Peyer's patch (tissue), 4 donors: Measurements from ENCODE around the gene FOXL2NB. TPM values are rescaled to one million over a fixed set of nuclear protein-coding genes. Genes with fewer than 3 reads are reported as not detected.

Experiments
- DNase-seq, 3 donors: peaks; one replicate each; pipeline ENCODE4 v3.0.0-alpha.2; 2017 to 2019
- H3K27ac ChIP-seq, 4 donors: fragments of 200-600 bp; sonication (generic); one replicate each; pipeline ENCODE4 v1.5.1; 2016 to 2019
- H3K27me3 ChIP-seq, 2 donors: fragments of 200-600 bp; sonication (generic); one replicate each; pipeline ENCODE4 v1.5.1; 2019
- H3K36me3 ChIP-seq, 3 donors: fragments of 200-600 bp; sonication (generic); one replicate each; pipeline ENCODE4 v1.5.1; 2016 to 2019
- H3K4me1 ChIP-seq, 4 donors: fragments of 200-600 bp; sonication (generic); one replicate each; pipeline ENCODE4 v1.5.1; 2016 to 2019
- H3K4me3 ChIP-seq, 4 donors: fragments of 200-600 bp; sonication (generic); 1 replicate in 3 of 4; 2 replicates in 1 of 4; pipeline ENCODE4 v1.5.1; 2016 to 2019; ENCODE audit warnings: mild to moderate bottlenecking in 1 of 4
- H3K9me3 ChIP-seq, 4 donors: fragments of 200-600 bp; sonication (generic); one replicate each; pipeline ENCODE4 v1.5.1; 2016 to 2019; ENCODE audit warnings: mild to moderate bottlenecking in 1 of 4
- CTCF ChIP-seq, 6 experiments: fragments of 450-650 bp in 4 of 6; fragments of 200-600 bp in 2 of 6; sonication (generic) in 1 of 6; IDR thresholded peaks; one replicate each; pipeline ENCODE4 v1.5.1; 2017 to 2019; ENCODE audit warnings: antibody characterized with exemption in 6 of 6, mild to moderate bottlenecking in 3 of 6, moderate library complexity in 1 of 6
- POLR2A ChIP-seq, 2 donors: fragments of 450-650 bp; IDR thresholded peaks; one replicate each; pipeline ENCODE4 v1.5.1; 2017; ENCODE audit warnings: antibody characterized with exemption in 2 of 2, mild to moderate bottlenecking in 2 of 2, moderate library complexity in 2 of 2
- total RNA-seq, 4 donors: library from RNA; depleted of rRNA; stranded (reverse); fragments of >200 nt; gene quantifications; one replicate each; pipeline ENCODE4 v1.1.0, GENCODE V29; 2016

The FOXL2NB gene
- total RNA-seq, 4 donors from 2014 or later: not detected

DNA sequence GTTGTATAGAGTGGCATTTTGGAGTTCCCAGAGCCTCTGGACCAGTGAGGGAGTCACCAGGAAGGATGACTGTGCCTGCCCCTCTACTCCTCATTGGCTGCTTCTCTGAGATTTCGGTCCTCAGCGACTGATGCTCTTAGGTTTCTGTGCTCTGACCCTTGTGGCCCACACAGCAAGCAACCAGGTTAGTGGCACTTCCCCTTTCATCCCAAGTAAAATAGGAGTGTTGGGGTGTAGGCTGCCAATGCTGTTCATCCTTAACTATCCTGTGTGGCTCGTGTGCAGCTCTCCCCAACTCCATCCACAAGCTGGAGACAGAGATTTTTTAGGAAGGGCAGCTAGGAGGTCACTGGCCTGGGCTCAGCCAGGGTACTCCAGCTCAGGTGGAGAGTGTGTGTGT, 37.8 kb downstream of the FOXL2NB start:
- no peaks in the 10 kb centered on the region for H3K36me3 ChIP-seq
- H3K4me1 ChIP-seq: no peaks in the 10 kb centered on the region
- H3K27ac ChIP-seq: no peak overlapping the region
- H3K27me3 ChIP-seq: no peaks in the 10 kb centered on the region
- TF ChIP-seq CTCF (IDR thresholded peaks at IDR 0.05): no peak
- TF ChIP-seq POLR2A (IDR thresholded peaks at IDR 0.05): no peak
- DNase-seq: no peak
- H3K4me3 ChIP-seq: no peak overlapping the region
- H3K9me3 ChIP-seq: no peaks in the 10 kb centered on the region

DNA sequence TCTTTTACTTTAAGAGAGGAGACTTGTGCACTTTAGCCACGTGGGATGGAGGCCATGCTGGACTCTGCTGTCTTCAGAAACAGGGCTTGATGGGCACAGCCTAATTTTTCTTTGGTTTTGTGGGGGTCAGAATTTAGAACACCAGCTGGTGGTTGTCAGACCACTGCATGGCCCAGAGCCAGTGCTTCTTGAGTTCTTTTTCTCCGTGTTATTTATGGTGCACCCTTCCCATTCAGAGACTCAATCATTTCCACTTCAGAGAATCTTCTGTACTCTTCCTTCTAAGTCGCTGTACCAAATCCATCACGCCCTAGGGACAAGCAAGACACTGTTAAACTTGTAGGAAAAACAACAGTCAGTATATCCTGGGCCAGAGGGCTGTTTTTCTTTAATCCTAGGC, 38.9 kb downstream of the FOXL2NB start:
- no peak for DNase-seq
- Histone ChIP-seq H3K4me1 (no peaks in the 10 kb centered on the region), H3K27ac (no peak overlapping the region), H3K9me3 (no peaks in the 10 kb centered on the region), H3K4me3 (no peak overlapping the region), H3K36me3 (no peaks in the 10 kb centered on the region), H3K27me3 (no peaks in the 10 kb centered on the region)
- TF ChIP-seq CTCF (IDR thresholded peaks at IDR 0.05) (no peak), POLR2A (IDR thresholded peaks at IDR 0.05) (no peak)

- no peak for TF ChIP-seq POLR2A (IDR thresholded peaks at IDR 0.05)
- H3K4me1 ChIP-seq: no peaks in the 10 kb centered on the region
- H3K4me3 ChIP-seq: no peak overlapping the region
- no peak for DNase-seq
- no peak overlapping the region for H3K27ac ChIP-seq
- H3K36me3 ChIP-seq: no peaks in the 10 kb centered on the region
- H3K27me3 ChIP-seq: no peaks in the 10 kb centered on the region
- H3K9me3 ChIP-seq: no peaks in the 10 kb centered on the region
Observed at GRCh38 chr3:138987181-138987580, 40.2 kb downstream of the FOXL2NB start.

GRCh38 chr3:138995706-138996105, 48.7 kb downstream of the FOXL2NB start:
- no peaks in the 10 kb centered on the region for H3K36me3 ChIP-seq
- H3K9me3 ChIP-seq: no peaks in the 10 kb centered on the region
- TF ChIP-seq POLR2A (IDR thresholded peaks at IDR 0.05) (no peak), CTCF (IDR thresholded peaks at IDR 0.05) (no peak)
- DNase-seq: no peak
- H3K27ac ChIP-seq: no peak overlapping the region
- no peak overlapping the region for H3K4me3 ChIP-seq
- H3K4me1 ChIP-seq: no peaks in the 10 kb centered on the region
- H3K27me3 ChIP-seq: no peaks in the 10 kb centered on the region

Other genes with a start within 250 kb of the FOXL2NB start
- 10 to 100 TPM; 32.2 to 52.1 (median 41.5) TPM for gene PIK3CB, start 112.3 kb upstream of the FOXL2NB start, total RNA-seq
- not detected for gene FOXL2, start 80 bp upstream of the FOXL2NB start, total RNA-seq
- gene PRR23A, start 59.1 kb downstream of the FOXL2NB start, total RNA-seq: not detected
- not detected for gene PRR23B, start 73.7 kb downstream of the FOXL2NB start, total RNA-seq
- gene PRR23C, start 97.7 kb downstream of the FOXL2NB start, total RNA-seq: not detected